SK-N-SH treated with all-trans-retinoic acid at 6 μM for 48 hours (cell line): ENCODE results near the gene NME5.

Experiments
- ARNTL ChIP-seq: fragments of 450-650 bp; formaldehyde crosslinking; IDR thresholded peaks from 2 replicates; pipeline ENCODE4 v1.5.0; 2020; ENCODE audit warnings: low read depth, mild to moderate bottlenecking, moderate library complexity, borderline replicate concordance
- BACH2 ChIP-seq: fragments of 250-450 bp; sonication (Bioruptor Pico); IDR thresholded peaks from 2 replicates; pipeline ENCODE4 v1.9.0; 2021; ENCODE audit warnings: mild to moderate bottlenecking, borderline replicate concordance
- CREB5 ChIP-seq: fragments of 250-450 bp; sonication (Bioruptor Pico); IDR thresholded peaks from 2 replicates; pipeline ENCODE4 v1.5.1; 2020; ENCODE audit warnings: low read depth, mild to moderate bottlenecking, moderate library complexity
- RARB ChIP-seq: fragments of 250-450 bp; sonication (Bioruptor Pico); IDR thresholded peaks from 2 replicates; pipeline ENCODE4 v1.8.0; 2021; ENCODE audit warnings: mild to moderate bottlenecking, moderate library complexity
- TCF4 ChIP-seq: fragments of 250-450 bp; sonication (Bioruptor Pico); IDR thresholded peaks from 2 replicates; pipeline ENCODE4 v1.8.0; 2021; ENCODE audit warnings: mild to moderate bottlenecking, moderate library complexity, borderline replicate concordance
- TOX ChIP-seq: fragments of 250-450 bp; sonication (Bioruptor Pico); IDR thresholded peaks from 2 replicates; pipeline ENCODE4 v1.8.0; 2021; ENCODE audit warnings: mild to moderate bottlenecking, moderate library complexity, borderline replicate concordance
- ZNF70 ChIP-seq: fragments of 450-650 bp; formaldehyde crosslinking; IDR thresholded peaks from 2 replicates; pipeline ENCODE4 v1.5.0; 2020; ENCODE audit warnings: mild to moderate bottlenecking, moderate library complexity

DNA sequence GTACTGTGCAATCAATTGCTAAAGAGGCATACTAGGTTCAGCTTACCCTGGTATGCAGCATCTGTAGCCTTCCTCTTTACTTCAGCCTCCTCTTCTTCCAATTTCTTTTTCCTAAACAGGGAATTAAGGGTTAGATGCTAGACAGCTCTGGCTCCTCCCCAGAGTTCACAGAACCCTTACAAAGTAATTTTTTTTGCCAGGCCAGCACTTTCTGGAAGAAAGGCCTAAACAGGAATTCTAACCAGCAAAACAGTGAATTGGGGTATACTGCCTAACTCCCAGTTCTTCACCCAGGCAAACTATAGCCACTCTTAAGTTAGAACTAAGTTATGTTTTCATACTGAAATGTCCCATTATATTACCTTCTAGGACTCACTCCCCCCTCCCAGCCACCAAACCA lies 31.1 kb upstream of the NME5 start:
- no peak for TF ChIP-seq ARNTL (CRISPR knock-in tag)
- no peak for TF ChIP-seq TOX (CRISPR knock-in tag)
- TF ChIP-seq CREB5 (CRISPR knock-in tag): no peak
- TF ChIP-seq RARB (CRISPR knock-in tag): no peak
- TF ChIP-seq ZNF70 (CRISPR knock-in tag): no peak
- TF ChIP-seq BACH2: no peak
- TF ChIP-seq TCF4 (CRISPR knock-in tag): no peak
